A673 (cell line): ENCODE measurements around the gene TSHR. TPM values are rescaled to one million over a fixed set of nuclear protein-coding genes. Genes with fewer than 3 reads are reported as not detected.

ENCODE experiments used
- BruUV-seq: library from RNA; stranded (reverse); fragments of 400-500 nt; replicated peaks from 2 replicates; lab custom pipeline; 2021; lab: Mats Ljungman, UMichigan
- CTCF ChIA-PET: fragments of 300-600 bp; sonication (Branson Sonifier 250); formaldehyde crosslinking; loops from one replicate; lab custom pipeline; 2022; ENCODE audit warnings: antibody characterized with exemption; lab: Charles Lee
- POLR2A ChIA-PET: fragments of 300-600 bp; sonication (Branson Sonifier 250); formaldehyde crosslinking; loops from one replicate; lab custom pipeline; 2022; ENCODE audit warnings: antibody characterized with exemption; ENCODE audit not compliant: low non-redundant PET; lab: Charles Lee
- DNase-seq: peaks from one replicate; pipeline ENCODE4 v3.0.0-alpha.2; 2015; ENCODE audit warnings: low spot score
- H3K27ac ChIP-seq: fragments of 200-600 bp; sonication (generic); 2 replicates; pipeline ENCODE4 v1.5.1; 2016; ENCODE audit warnings: mixed run types, low read depth, mild to moderate bottlenecking, mixed read lengths, antibody characterized with exemption, low read length; ENCODE audit not compliant: poor library complexity, severe bottlenecking
- H3K27me3 ChIP-seq: fragments of 200-600 bp; sonication (generic); replicated peaks from 2 replicates; pipeline ENCODE4 v1.6.1; 2017; ENCODE audit warnings: mixed run types, low read depth, mild to moderate bottlenecking, mixed read lengths, antibody characterized with exemption, low read length; ENCODE audit not compliant: insufficient read depth, poor library complexity
- H3K36me3 ChIP-seq: fragments of 200-600 bp; sonication (generic); 2 replicates; pipeline ENCODE4 v1.6.1; 2016; ENCODE audit warnings: mixed run types, mild to moderate bottlenecking, mixed read lengths, antibody characterized with exemption, low read length; ENCODE audit not compliant: insufficient read depth, poor library complexity, severe bottlenecking
- H3K4me1 ChIP-seq: fragments of 200-600 bp; sonication (generic); 2 replicates; pipeline ENCODE4 v1.6.1; 2017; ENCODE audit warnings: mixed run types, mild to moderate bottlenecking, mixed read lengths, antibody characterized with exemption, low read length; ENCODE audit not compliant: insufficient read depth, poor library complexity, severe bottlenecking
- H3K4me3 ChIP-seq: fragments of 200-600 bp; sonication (generic); 2 replicates; pipeline ENCODE4 v1.5.1; 2016; ENCODE audit warnings: low read depth, mixed run types, mild to moderate bottlenecking, mixed read lengths, low read length; ENCODE audit not compliant: poor library complexity, severe bottlenecking
- H3K9me3 ChIP-seq: fragments of 200-600 bp; sonication (generic); 2 replicates; pipeline ENCODE4 v1.6.1; 2016; ENCODE audit warnings: mixed run types, low read depth, mild to moderate bottlenecking, mixed read lengths, antibody characterized with exemption, low read length; ENCODE audit not compliant: poor library complexity, severe bottlenecking
- EZH2 ChIP-seq: fragments of 200-600 bp; sonication (generic); IDR thresholded peaks from 2 replicates; pipeline ENCODE4 v1.6.1; 2017; ENCODE audit warnings: borderline replicate concordance, low read depth, mild to moderate bottlenecking, mixed read lengths, antibody characterized with exemption, low read length; ENCODE audit not compliant: poor library complexity, severe bottlenecking
- intact Hi-C: fragments of 100-400 bp; cut with micrococcal nuclease; formaldehyde crosslinking; loops from one replicate; pipeline ENCODE4 v1.10.0; 2022; ENCODE audit not compliant: unreplicated experiment
- total RNA-seq: library from RNA; stranded (reverse); gene quantifications from 2 replicates; pipeline ENCODE4 v1.2.3, GENCODE V29; 2021
- TF ChIP-seq, protein P1 (sequence below): fragments of 300-800, 200-600 bp; sonication (generic); conservative IDR thresholded peaks from 2 replicates; pipeline ENCODE4 v1.5.1; 2017; ENCODE audit warnings: low read depth, mild to moderate bottlenecking, antibody characterized with exemption, low read length, moderate library complexity, mixed read lengths

Gene TSHR
- total RNA-seq, 1 experiment from 2014 or later = not detected

GRCh38 chr14:81125536-81125935 lies 170.1 kb downstream of the TSHR start:
- no peak overlapping the region for H3K4me3 ChIP-seq
- H3K9me3 ChIP-seq = no peaks in the 10 kb centered on the region
- DNase-seq = no peak
- TF ChIP-seq, protein P1, sequence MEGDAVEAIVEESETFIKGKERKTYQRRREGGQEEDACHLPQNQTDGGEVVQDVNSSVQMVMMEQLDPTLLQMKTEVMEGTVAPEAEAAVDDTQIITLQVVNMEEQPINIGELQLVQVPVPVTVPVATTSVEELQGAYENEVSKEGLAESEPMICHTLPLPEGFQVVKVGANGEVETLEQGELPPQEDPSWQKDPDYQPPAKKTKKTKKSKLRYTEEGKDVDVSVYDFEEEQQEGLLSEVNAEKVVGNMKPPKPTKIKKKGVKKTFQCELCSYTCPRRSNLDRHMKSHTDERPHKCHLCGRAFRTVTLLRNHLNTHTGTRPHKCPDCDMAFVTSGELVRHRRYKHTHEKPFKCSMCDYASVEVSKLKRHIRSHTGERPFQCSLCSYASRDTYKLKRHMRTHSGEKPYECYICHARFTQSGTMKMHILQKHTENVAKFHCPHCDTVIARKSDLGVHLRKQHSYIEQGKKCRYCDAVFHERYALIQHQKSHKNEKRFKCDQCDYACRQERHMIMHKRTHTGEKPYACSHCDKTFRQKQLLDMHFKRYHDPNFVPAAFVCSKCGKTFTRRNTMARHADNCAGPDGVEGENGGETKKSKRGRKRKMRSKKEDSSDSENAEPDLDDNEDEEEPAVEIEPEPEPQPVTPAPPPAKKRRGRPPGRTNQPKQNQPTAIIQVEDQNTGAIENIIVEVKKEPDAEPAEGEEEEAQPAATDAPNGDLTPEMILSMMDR = no peak
- no peak for TF ChIP-seq EZH2
- no peaks in the 10 kb centered on the region for H3K27me3 ChIP-seq
- BruUV-seq = no TSS peak
- ChIA-PET CTCF (no interaction called here), POLR2A (no interaction called here)
- no peaks in the 10 kb centered on the region for H3K4me1 ChIP-seq
- H3K27ac ChIP-seq = no peak overlapping the region
- H3K36me3 ChIP-seq = no peaks in the 10 kb centered on the region
- intact Hi-C loops = no loop called here

GRCh38 chr14:81127785-81128184 lies 172.4 kb downstream of the TSHR start:
- H3K4me3 ChIP-seq = no peak overlapping the region
- CTCF ChIA-PET = no interaction called here
- H3K4me1 ChIP-seq = no peaks in the 10 kb centered on the region
- no peak overlapping the region for H3K27ac ChIP-seq
- intact Hi-C loops = no loop called here
- no peaks in the 10 kb centered on the region for H3K27me3 ChIP-seq
- no peaks in the 10 kb centered on the region for H3K9me3 ChIP-seq
- peak; percentile 40 for DNase-seq
- no peaks in the 10 kb centered on the region for H3K36me3 ChIP-seq
- POLR2A ChIA-PET = no interaction called here
- no peak for TF ChIP-seq EZH2
- TF ChIP-seq, protein P1 = no peak
- BruUV-seq = no TSS peak

- BruUV-seq = no TSS peak
- Histone ChIP-seq H3K9me3 (no peaks in the 10 kb centered on the region), H3K4me1 (no peaks in the 10 kb centered on the region), H3K4me3 (no peak overlapping the region), H3K27me3 (no peaks in the 10 kb centered on the region), H3K27ac (no peak overlapping the region), H3K36me3 (no peaks in the 10 kb centered on the region)
- no peak for TF ChIP-seq EZH2
- TF ChIP-seq, protein P1 = no peak
- intact Hi-C loops = no loop called here
- no peak for DNase-seq
- CTCF ChIA-PET = no interaction called here
- POLR2A ChIA-PET = no interaction called here
Measured at GRCh38 chr14:81129242-81129641, 173.8 kb downstream of the TSHR start.
